ENCODE results near the gene PDCD2. TPM values are rescaled to one million over a fixed set of nuclear protein-coding genes. Genes with fewer than 3 reads are reported as not detected.
A peak's percentile ranks its signal among the peaks of the same experiment; 100 is the strongest.

Gene PDCD2
- total and polyA plus RNA-seq, 9 of the 15 experiments (the other 6 are each of a cell fraction or from before 2014, with no cell fraction given), result 67.3 to 430 (median 318) TPM

DNA sequence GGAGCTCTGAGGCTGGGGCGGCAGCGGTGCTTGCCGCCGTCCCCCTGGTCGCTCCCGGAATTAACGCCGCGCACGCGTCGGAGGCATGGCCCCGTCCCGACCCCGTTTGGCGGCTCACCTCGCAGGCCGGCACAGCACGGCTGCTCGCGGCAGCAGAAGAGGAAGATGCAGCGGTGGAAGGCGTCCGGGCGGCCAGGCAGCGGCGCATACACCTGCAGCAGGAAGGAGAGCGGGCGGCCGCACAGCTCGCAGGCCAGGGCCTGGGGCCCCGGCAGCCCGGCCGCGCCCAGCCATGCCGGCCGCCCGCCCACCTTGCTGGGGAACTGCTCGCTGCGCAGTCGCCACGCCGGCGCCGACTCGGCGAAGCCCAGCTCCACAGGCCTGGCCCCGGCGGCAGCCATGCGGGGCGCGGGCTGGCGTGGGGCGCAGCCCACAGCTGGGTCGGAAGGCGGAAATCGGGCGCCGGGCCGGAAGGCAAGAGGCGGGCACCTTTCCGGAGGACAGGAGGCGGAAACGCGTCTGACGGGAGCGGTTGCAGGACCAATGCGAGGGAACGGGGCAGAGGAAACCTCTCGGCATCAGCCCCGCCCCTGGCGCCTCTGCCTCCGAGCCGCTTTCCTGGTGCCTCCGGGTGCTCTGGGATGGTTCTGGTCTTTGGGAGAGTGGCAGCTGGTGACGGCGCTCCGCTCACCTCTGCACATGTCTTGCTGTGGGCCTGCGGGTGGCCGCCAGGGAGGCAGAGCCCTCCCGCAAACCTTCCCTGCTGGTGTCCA, at the start of gene PDCD2 (continued):
- TF ChIP-seq ZNF140 (CRISPR knock-in tag; IDR thresholded peaks at IDR 0.05) (no peak), ZNF778 (CRISPR knock-in tag; IDR thresholded peaks at IDR 0.05) (no peak), PRMT5 (CRISPR knock-in tag; IDR thresholded peaks at IDR 0.05) (no peak), ZKSCAN8 (CRISPR knock-in tag; IDR thresholded peaks at IDR 0.05) (no peak), MEF2D (tag; conservative IDR thresholded peaks at IDR 0.05; ENCODE audit: low read depth) (no peak), GATAD2A (IDR thresholded peaks at IDR 0.05) (no peak), KLF6 (CRISPR knock-in tag; IDR thresholded peaks at IDR 0.05; ENCODE audit: borderline replicate concordance) (no peak), SMAD3 (CRISPR knock-in tag; conservative IDR thresholded peaks at IDR 0.05) (no peak), TBL1XR1 (IDR thresholded peaks at IDR 0.05; ENCODE audit: low read length in 2 of 2) (peak in 1 of 2 experiments; percentile 59; a peak in 3 of 4 replicates), RBM34 (IDR thresholded peaks at IDR 0.05; ENCODE audit: borderline replicate concordance, insufficient read depth, low read length) (peak; percentile 67; the same call in 1 of the 2 replicates), ZKSCAN3 (CRISPR knock-in tag; IDR thresholded peaks at IDR 0.05) (no peak), ZNF408 (CRISPR knock-in tag; IDR thresholded peaks at IDR 0.05; ENCODE audit: low read depth) (no peak), CBFA2T2 (conservative IDR thresholded peaks at IDR 0.05) (no peak), U2AF2 (optimal IDR thresholded peaks at IDR 0.05; ENCODE audit: low read depth, low read length) (no peak), ZNF75A (CRISPR knock-in tag; IDR thresholded peaks at IDR 0.05) (no peak), FOXJ2 (tag; IDR thresholded peaks at IDR 0.05) (no peak), ZNF57 (CRISPR knock-in tag; IDR thresholded peaks at IDR 0.05) (no peak), BHLHE40 (IDR thresholded peaks at IDR 0.05; ENCODE audit: low read length) (peak; percentile 47), ZNF77 (CRISPR knock-in tag; IDR thresholded peaks at IDR 0.05) (no peak)
- TF ChIP-seq, protein P1, sequence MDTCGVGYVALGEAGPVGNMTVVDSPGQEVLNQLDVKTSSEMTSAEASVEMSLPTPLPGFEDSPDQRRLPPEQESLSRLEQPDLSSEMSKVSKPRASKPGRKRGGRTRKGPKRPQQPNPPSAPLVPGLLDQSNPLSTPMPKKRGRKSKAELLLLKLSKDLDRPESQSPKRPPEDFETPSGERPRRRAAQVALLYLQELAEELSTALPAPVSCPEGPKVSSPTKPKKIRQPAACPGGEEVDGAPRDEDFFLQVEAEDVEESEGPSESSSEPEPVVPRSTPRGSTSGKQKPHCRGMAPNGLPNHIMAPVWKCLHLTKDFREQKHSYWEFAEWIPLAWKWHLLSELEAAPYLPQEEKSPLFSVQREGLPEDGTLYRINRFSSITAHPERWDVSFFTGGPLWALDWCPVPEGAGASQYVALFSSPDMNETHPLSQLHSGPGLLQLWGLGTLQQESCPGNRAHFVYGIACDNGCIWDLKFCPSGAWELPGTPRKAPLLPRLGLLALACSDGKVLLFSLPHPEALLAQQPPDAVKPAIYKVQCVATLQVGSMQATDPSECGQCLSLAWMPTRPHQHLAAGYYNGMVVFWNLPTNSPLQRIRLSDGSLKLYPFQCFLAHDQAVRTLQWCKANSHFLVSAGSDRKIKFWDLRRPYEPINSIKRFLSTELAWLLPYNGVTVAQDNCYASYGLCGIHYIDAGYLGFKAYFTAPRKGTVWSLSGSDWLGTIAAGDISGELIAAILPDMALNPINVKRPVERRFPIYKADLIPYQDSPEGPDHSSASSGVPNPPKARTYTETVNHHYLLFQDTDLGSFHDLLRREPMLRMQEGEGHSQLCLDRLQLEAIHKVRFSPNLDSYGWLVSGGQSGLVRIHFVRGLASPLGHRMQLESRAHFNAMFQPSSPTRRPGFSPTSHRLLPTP (IDR thresholded peaks at IDR 0.05; ENCODE audit: borderline replicate concordance, extremely low read depth, insufficient read length), result no peak
- TF ChIP-seq, protein P2, sequence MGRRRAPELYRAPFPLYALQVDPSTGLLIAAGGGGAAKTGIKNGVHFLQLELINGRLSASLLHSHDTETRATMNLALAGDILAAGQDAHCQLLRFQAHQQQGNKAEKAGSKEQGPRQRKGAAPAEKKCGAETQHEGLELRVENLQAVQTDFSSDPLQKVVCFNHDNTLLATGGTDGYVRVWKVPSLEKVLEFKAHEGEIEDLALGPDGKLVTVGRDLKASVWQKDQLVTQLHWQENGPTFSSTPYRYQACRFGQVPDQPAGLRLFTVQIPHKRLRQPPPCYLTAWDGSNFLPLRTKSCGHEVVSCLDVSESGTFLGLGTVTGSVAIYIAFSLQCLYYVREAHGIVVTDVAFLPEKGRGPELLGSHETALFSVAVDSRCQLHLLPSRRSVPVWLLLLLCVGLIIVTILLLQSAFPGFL (CRISPR knock-in tag; IDR thresholded peaks at IDR 0.05), result no peak
- TF ChIP-seq, protein P3, sequence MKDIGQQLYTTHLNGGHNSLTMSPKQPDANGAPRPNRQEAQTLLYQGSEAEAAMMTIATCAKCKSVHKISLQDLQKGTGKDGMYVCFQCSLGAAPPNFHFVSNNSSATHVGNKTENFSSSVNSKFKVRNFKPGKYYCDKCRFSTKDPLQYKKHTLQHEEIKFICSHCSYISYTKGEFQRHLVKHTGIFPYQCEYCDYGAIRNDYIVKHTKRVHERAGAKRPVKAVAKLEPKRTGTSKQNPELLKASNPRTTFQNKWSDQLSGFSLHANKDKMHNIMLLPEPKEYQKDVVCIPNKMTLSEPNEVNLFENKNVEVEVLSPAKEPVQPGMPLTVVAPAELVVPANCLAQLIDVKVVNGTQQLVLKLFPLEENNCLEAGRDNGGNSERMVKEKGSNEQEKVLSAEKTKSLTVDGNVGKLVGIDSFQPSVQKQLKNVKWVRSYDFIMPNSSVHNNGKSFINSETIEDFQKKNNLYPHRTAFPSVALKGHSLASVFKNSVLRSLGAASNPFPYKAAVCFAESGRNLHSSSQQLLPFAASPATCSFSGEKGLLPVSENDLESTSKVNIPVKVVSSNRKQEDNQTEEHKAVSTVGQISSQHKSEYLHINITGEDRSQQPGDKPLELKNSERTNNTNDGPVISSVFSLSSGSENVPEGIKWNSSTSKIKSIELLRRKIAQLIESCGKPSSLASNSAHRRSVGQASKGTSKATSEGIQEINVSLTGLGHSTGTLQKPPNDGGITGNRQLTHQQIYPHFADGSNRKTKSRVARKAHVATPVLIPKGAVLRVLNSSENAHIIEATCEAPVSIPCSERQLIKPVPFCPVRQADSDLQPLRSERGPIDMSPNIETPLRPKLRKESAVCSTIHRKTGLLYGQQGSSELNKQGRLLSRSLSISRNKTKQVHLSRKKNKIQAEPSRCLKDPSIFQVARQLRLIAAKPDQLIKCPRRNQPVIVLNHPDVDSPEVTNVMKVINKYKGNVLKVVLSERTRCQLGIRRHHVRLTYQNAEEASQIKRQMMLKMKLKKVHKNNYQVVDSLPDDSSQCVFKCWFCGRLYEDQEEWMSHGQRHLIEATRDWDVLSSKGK (CRISPR knock-in tag; IDR thresholded peaks at IDR 0.05), result no peak

Measured in K562 (cell line).